ENCODE results near the gene GSDMA. TPM values are rescaled to one million over a fixed set of nuclear protein-coding genes. Genes with fewer than 3 reads are reported as not detected.

The GSDMA gene
- total RNA-seq (2022; extraction: Qiagen RNA extraction) = not detected in 5 replicates

GRCh38 chr17:39962642-39963220 lies at the start of gene GSDMA:
TSS of gene GSDMA (plus strand) at chr17:39963004. CDS start at chr17:39965688, 2,684 bp downstream.

GRCh38 chr17:39927101-39927928 lies 35.5 kb upstream of the GSDMA start, which contains the start of the genes LRRC3C and ORMDL3:
TSS of gene LRRC3C (plus strand) at chr17:39927732. CDS start at chr17:39941524, 13,792 bp downstream.
TSS of gene ORMDL3 (minus strand) at chr17:39927601. CDS start at chr17:39924203, 3,398 bp downstream.

GRCh38 chr17:39980351-39981206 lies 17.8 kb downstream of the GSDMA start, which contains the start of gene PSMD3:
TSS of gene PSMD3 (plus strand) at chr17:39980807. CDS start at chr17:39980971, 164 bp downstream.

GRCh38 chr17:40015005-40015997 lies 52.5 kb downstream of the GSDMA start, which contains the start of gene CSF3:
TSS of gene CSF3 (plus strand) at chr17:40015440. CDS start at chr17:40015475, 35 bp downstream.

Other genes starting within 250 kb of the GSDMA start
- 86.7 to 95.4 TPM (median 92.1 TPM) in 5 replicates for gene MIEN1, start 232.5 kb upstream of the GSDMA start, total RNA-seq (2022; extraction: Qiagen RNA extraction)
- 2.6 to 6.6 TPM (median 4.6 TPM) in 5 replicates for gene GRB7, start 225.1 kb upstream of the GSDMA start, total RNA-seq (2022; extraction: Qiagen RNA extraction)
- gene IKZF3, start 98.7 kb upstream of the GSDMA start, total RNA-seq (2022; extraction: Qiagen RNA extraction) = not detected in 5 replicates
- gene ZPBP2, start 94.8 kb upstream of the GSDMA start, total RNA-seq (2022; extraction: Qiagen RNA extraction) = not detected in 5 replicates
- gene GSDMB, start 44.4 kb upstream of the GSDMA start, total RNA-seq (2022; extraction: Qiagen RNA extraction) = 1.6 to 2.6 TPM (median 2.1 TPM) in 5 replicates
- 31.0 to 41.5 TPM (median 40.0 TPM) in 5 replicates for gene ORMDL3, start 35.4 kb upstream of the GSDMA start, total RNA-seq (2022; extraction: Qiagen RNA extraction)
- gene LRRC3C, start 35.3 kb upstream of the GSDMA start, total RNA-seq (2022; extraction: Qiagen RNA extraction) = not detected in 5 replicates
- 149 to 177 TPM (median 171 TPM) in 5 replicates for gene PSMD3, start 17.8 kb downstream of the GSDMA start, total RNA-seq (2022; extraction: Qiagen RNA extraction)
- 0.94 to 1.3 TPM (median 1.3 TPM) in 5 replicates for gene CSF3, start 52.4 kb downstream of the GSDMA start, total RNA-seq (2022; extraction: Qiagen RNA extraction)
- 52.2 to 61.9 TPM (median 57.0 TPM) in 5 replicates for gene MED24, start 91.4 kb downstream of the GSDMA start, total RNA-seq (2022; extraction: Qiagen RNA extraction)
- 28.0 to 36.7 TPM (median 32.3 TPM) in 5 replicates for gene THRA, start 100.0 kb downstream of the GSDMA start, total RNA-seq (2022; extraction: Qiagen RNA extraction)
- 8.3 to 10.8 TPM (median 10.0 TPM) in 5 replicates for gene NR1D1, start 137.6 kb downstream of the GSDMA start, total RNA-seq (2022; extraction: Qiagen RNA extraction)
- gene MSL1, start 159.0 kb downstream of the GSDMA start, total RNA-seq (2022; extraction: Qiagen RNA extraction) = 59.7 to 64.8 TPM (median 63.1 TPM) in 5 replicates
- gene CASC3, start 177.5 kb downstream of the GSDMA start, total RNA-seq (2022; extraction: Qiagen RNA extraction) = 43.3 to 50.3 TPM (median 46.4 TPM) in 5 replicates
- 1.9 to 3.2 TPM (median 2.9 TPM) in 5 replicates for gene RAPGEFL1, start 214.5 kb downstream of the GSDMA start, total RNA-seq (2022; extraction: Qiagen RNA extraction)

Data from A549 treated with AZD2906 at 1 μM for 4 hours (cell line).